GM19397 (cell line): ENCODE results near the gene PNMT.

ENCODE experiments used
- ATAC-seq: cut with Tn5 transposase; IDR thresholded peaks from one replicate; pipeline ENCODE4 v1.9.1; 2021; ENCODE audit warnings: mild to moderate bottlenecking, moderate library complexity; ENCODE audit not compliant: unreplicated experiment

The PNMT gene

GRCh38 chr17:39652587-39653315 is 15.5 kb upstream of the PNMT start:
- no peak for ATAC-seq

GRCh38 chr17:39653316-39653661 is 15.0 kb upstream of the PNMT start:
- no peak for ATAC-seq

GRCh38 chr17:39653662-39654331 is 14.5 kb upstream of the PNMT start:
- no peak for ATAC-seq

- ATAC-seq = no peak
Observed at GRCh38 chr17:39655105-39655504, 13.1 kb upstream of the PNMT start.

- no peak for ATAC-seq
Observed at GRCh38 chr17:39658346-39658745, 9.9 kb upstream of the PNMT start.

GRCh38 chr17:39658760-39659159 is 9.5 kb upstream of the PNMT start:
- ATAC-seq = no peak

- ATAC-seq = no peak
Observed at GRCh38 chr17:39659279-39660010, 8.8 kb upstream of the PNMT start.

GRCh38 chr17:39660011-39660360 is 8.3 kb upstream of the PNMT start:
- ATAC-seq = no peak

- no peak for ATAC-seq
Observed at GRCh38 chr17:39660397-39661385, 7.6 kb upstream of the PNMT start.

GRCh38 chr17:39661744-39662541 is 6.3 kb upstream of the PNMT start:
- ATAC-seq = no peak

GRCh38 chr17:39662551-39663339 is 5.5 kb upstream of the PNMT start:
- ATAC-seq = no peak

- no peak for ATAC-seq
Observed at GRCh38 chr17:39663340-39663687, 4.9 kb upstream of the PNMT start.

- no peak for ATAC-seq
Observed at GRCh38 chr17:39663688-39664580, 4.3 kb upstream of the PNMT start.

- ATAC-seq = no peak
Observed at GRCh38 chr17:39664581-39665561, 3.4 kb upstream of the PNMT start, which contains the start of gene TCAP. Gene TCAP, plus strand, starts transcription at chr17:39665349. Its CDS starts 11 bp downstream, at chr17:39665360.

- ATAC-seq = no peak
Observed at GRCh38 chr17:39665642-39666224, 2.5 kb upstream of the PNMT start.

- ATAC-seq = no peak
Observed at GRCh38 chr17:39666231-39666600, 2.0 kb upstream of the PNMT start.
